ENCODE results near the gene HIVEP2.

HIVEP2 gene

GRCh38 chr6:142903812-142904211, 41.2 kb downstream of the HIVEP2 start:
- Mint-ChIP-seq H3K9me3 (no peaks in the 10 kb centered on the region), H3K27me3 (no peaks in the 10 kb centered on the region), H3K4me3 (peak overlapping the region; percentile 33), H3K27ac (peak overlapping the region; percentile 90), H3K4me1 (peaks cover 65% of the 10 kb centered on the region), H3K36me3 (peaks cover 26% of the 10 kb centered on the region)
- DNase-seq: no peak
- CTCF ChIA-PET: interaction anchor here (0.7 to 1.3 kb wide), 2 partner anchors 9 to 18 kb away, joined by 3 to 4 read pairs; no protein-coding TSS in a partner anchor

- Mint-ChIP-seq H3K27me3 (no peaks in the 10 kb centered on the region), H3K27ac (peak overlapping the region; percentile 90), H3K36me3 (peaks cover 19% of the 10 kb centered on the region), H3K4me3 (peak overlapping the region; percentile 25), H3K9me3 (no peaks in the 10 kb centered on the region), H3K4me1 (peaks cover 55% of the 10 kb centered on the region)
- peak; percentile 82 for DNase-seq
- CTCF ChIA-PET: interaction anchor here (0.6 kb wide), 2 partner anchors 11 to 49 kb away, joined by 3 to 5 read pairs; no protein-coding TSS in a partner anchor
These were observed 42.3 kb downstream of the HIVEP2 start for GRCh38 chr6:142902636-142903053.

- no peak for DNase-seq
- H3K27ac Mint-ChIP-seq: peak overlapping the region; percentile 90
- H3K36me3 Mint-ChIP-seq: peaks cover 14% of the 10 kb centered on the region
- H3K27me3 Mint-ChIP-seq: no peaks in the 10 kb centered on the region
- peaks cover 44% of the 10 kb centered on the region for H3K4me1 Mint-ChIP-seq
- CTCF ChIA-PET: interaction anchor here (0.7 kb wide), 1 partner anchor 16 kb away, joined by 3 read pairs; no protein-coding TSS in a partner anchor
- no peak overlapping the region for H3K4me3 Mint-ChIP-seq
- H3K9me3 Mint-ChIP-seq: no peaks in the 10 kb centered on the region
These were observed 43.4 kb downstream of the HIVEP2 start for GRCh38 chr6:142901611-142902010.

GRCh38 chr6:142900227-142900971, 44.6 kb downstream of the HIVEP2 start:
- Mint-ChIP-seq H3K36me3 (peaks cover 19% of the 10 kb centered on the region), H3K9me3 (no peaks in the 10 kb centered on the region), H3K27me3 (no peaks in the 10 kb centered on the region), H3K4me1 (peaks cover 42% of the 10 kb centered on the region), H3K27ac (peak overlapping the region; percentile 73), H3K4me3 (no peak overlapping the region)
- DNase-seq: peak; percentile 43
- CTCF ChIA-PET: interaction anchor here (0.7 to 1.2 kb wide), 3 partner anchors 11 to 19 kb away, joined by 3 read pairs; no protein-coding TSS in a partner anchor

- H3K27me3 Mint-ChIP-seq: no peaks in the 10 kb centered on the region
- CTCF ChIA-PET: interaction anchor here (0.7 to 1.1 kb wide), 2 partner anchors 14 to 17 kb away, joined by 3 read pairs; no protein-coding TSS in a partner anchor
- H3K4me3 Mint-ChIP-seq: no peak overlapping the region
- H3K4me1 Mint-ChIP-seq: peaks cover 33% of the 10 kb centered on the region
- no peak for DNase-seq
- H3K9me3 Mint-ChIP-seq: no peaks in the 10 kb centered on the region
- H3K36me3 Mint-ChIP-seq: peaks cover 22% of the 10 kb centered on the region
- H3K27ac Mint-ChIP-seq: peak overlapping the region; percentile 46
These were observed 45.8 kb downstream of the HIVEP2 start for GRCh38 chr6:142898927-142899895.

GRCh38 chr6:142897659-142898058, 47.3 kb downstream of the HIVEP2 start:
- CTCF ChIA-PET: no interaction called here
- peaks cover 18% of the 10 kb centered on the region for H3K4me1 Mint-ChIP-seq
- no peaks in the 10 kb centered on the region for H3K9me3 Mint-ChIP-seq
- no peak overlapping the region for H3K4me3 Mint-ChIP-seq
- no peak overlapping the region for H3K27ac Mint-ChIP-seq
- peaks cover 16% of the 10 kb centered on the region for H3K36me3 Mint-ChIP-seq
- no peak for DNase-seq
- H3K27me3 Mint-ChIP-seq: no peaks in the 10 kb centered on the region

- Mint-ChIP-seq H3K27me3 (no peaks in the 10 kb centered on the region), H3K36me3 (peaks cover 15% of the 10 kb centered on the region), H3K27ac (no peak overlapping the region), H3K4me1 (peaks cover 16% of the 10 kb centered on the region), H3K4me3 (no peak overlapping the region), H3K9me3 (no peaks in the 10 kb centered on the region)
- no peak for DNase-seq
- CTCF ChIA-PET: no interaction called here
These were observed 48.2 kb downstream of the HIVEP2 start for GRCh38 chr6:142896732-142897131.

GRCh38 chr6:142893088-142893487, 51.9 kb downstream of the HIVEP2 start:
- Mint-ChIP-seq H3K36me3 (peaks cover 16% of the 10 kb centered on the region), H3K27ac (no peak overlapping the region), H3K4me3 (no peak overlapping the region), H3K27me3 (no peaks in the 10 kb centered on the region), H3K9me3 (no peaks in the 10 kb centered on the region), H3K4me1 (peaks cover 39% of the 10 kb centered on the region)
- no peak for DNase-seq
- CTCF ChIA-PET: no interaction called here

GRCh38 chr6:142892254-142893021, 52.5 kb downstream of the HIVEP2 start:
- DNase-seq: no peak
- H3K27ac Mint-ChIP-seq: no peak overlapping the region
- H3K9me3 Mint-ChIP-seq: no peaks in the 10 kb centered on the region
- peaks cover 19% of the 10 kb centered on the region for H3K36me3 Mint-ChIP-seq
- no peak overlapping the region for H3K4me3 Mint-ChIP-seq
- CTCF ChIA-PET: interaction anchor here (1.2 kb wide), 1 partner anchor 10 kb away, joined by 3 read pairs; no protein-coding TSS in a partner anchor
- peaks cover 46% of the 10 kb centered on the region for H3K4me1 Mint-ChIP-seq
- no peaks in the 10 kb centered on the region for H3K27me3 Mint-ChIP-seq

- Mint-ChIP-seq H3K36me3 (peaks cover 22% of the 10 kb centered on the region), H3K27me3 (no peaks in the 10 kb centered on the region), H3K27ac (no peak overlapping the region), H3K4me1 (peaks cover 55% of the 10 kb centered on the region), H3K9me3 (no peaks in the 10 kb centered on the region), H3K4me3 (no peak overlapping the region)
- CTCF ChIA-PET: interaction anchor here (1.2 kb wide), 1 partner anchor 9 kb away, joined by 3 read pairs; no protein-coding TSS in a partner anchor
- DNase-seq: no peak
These were observed 53.5 kb downstream of the HIVEP2 start for GRCh38 chr6:142891454-142891853.

GRCh38 chr6:142888456-142888855, 56.5 kb downstream of the HIVEP2 start:
- Mint-ChIP-seq H3K36me3 (peaks cover 15% of the 10 kb centered on the region), H3K27me3 (no peaks in the 10 kb centered on the region), H3K9me3 (no peaks in the 10 kb centered on the region), H3K4me1 (peaks cover 81% of the 10 kb centered on the region), H3K27ac (peak overlapping the region; percentile 35), H3K4me3 (no peak overlapping the region)
- DNase-seq: no peak
- CTCF ChIA-PET: interaction anchor here (0.9 to 1.6 kb wide), 2 partner anchors 12 to 195 kb away, joined by 3 read pairs; no protein-coding TSS in a partner anchor

- Mint-ChIP-seq H3K27me3 (no peaks in the 10 kb centered on the region), H3K4me3 (peak overlapping the region; percentile 4), H3K4me1 (peaks cover 88% of the 10 kb centered on the region), H3K36me3 (peaks cover 15% of the 10 kb centered on the region), H3K9me3 (no peaks in the 10 kb centered on the region), H3K27ac (peak overlapping the region; percentile 86)
- CTCF ChIA-PET: no interaction called here
- DNase-seq: no peak
These were observed 57.5 kb downstream of the HIVEP2 start for GRCh38 chr6:142887517-142887916.

GRCh38 chr6:142886431-142887170, 58.4 kb downstream of the HIVEP2 start:
- no peaks in the 10 kb centered on the region for H3K27me3 Mint-ChIP-seq
- H3K36me3 Mint-ChIP-seq: peaks cover 22% of the 10 kb centered on the region
- H3K4me1 Mint-ChIP-seq: peaks cover 88% of the 10 kb centered on the region
- no peak for DNase-seq
- no peaks in the 10 kb centered on the region for H3K9me3 Mint-ChIP-seq
- no peak overlapping the region for H3K4me3 Mint-ChIP-seq
- CTCF ChIA-PET: interaction anchor here (0.6 to 3.2 kb wide), 9 partner anchors 14 to 57 kb away, joined by 3 to 11 read pairs (median 4); no protein-coding TSS in a partner anchor
- H3K27ac Mint-ChIP-seq: peak overlapping the region; percentile 86
